ENCODE measurements around the gene PLA2G4A. TPM values are rescaled to one million over a fixed set of nuclear protein-coding genes. Genes with fewer than 3 reads are reported as not detected.

PLA2G4A gene
- polyA plus RNA-seq, 1 of the 3 experiments (the other 2 are of a cell fraction) = 0.26 TPM

- no peaks in the 10 kb centered on the region for H3K36me3 ChIP-seq (replicated peaks in 1 of 2; ENCODE audit: control insufficient read depth in 1 of 2, insufficient read depth in 2 of 2, low read length in 1 of 2)
- H4K20me1 ChIP-seq (ENCODE audit: insufficient read depth) = no peaks in the 10 kb centered on the region
- ChIA-PET CTCF (no interaction called here), POLR2A (no interaction called here)
- H3K4me3 ChIP-seq (ENCODE audit: low read depth in 2 of 2, low read length in 1 of 2) = no peak overlapping the region
- no peaks in the 10 kb centered on the region for H3K27me3 ChIP-seq (ENCODE audit: insufficient read depth)
- no peaks in the 10 kb centered on the region for H3K79me2 ChIP-seq (ENCODE audit: insufficient read depth)
- H3K27ac ChIP-seq (ENCODE audit: low read depth in 2 of 2, low read length in 1 of 2) = no peak overlapping the region
- TF ChIP-seq NRF1 (IDR thresholded peaks at IDR 0.05; ENCODE audit: low read depth, low read length) (no peak), MAX (IDR thresholded peaks at IDR 0.05; ENCODE audit: low read depth) (no peak), YY1 (IDR thresholded peaks at IDR 0.05; ENCODE audit: low read depth) (no peak), MEF2A (IDR thresholded peaks at IDR 0.05; ENCODE audit: borderline replicate concordance, low read depth) (no peak), MXI1 (IDR thresholded peaks at IDR 0.05; ENCODE audit: low read depth, low read length) (no peak), REST (IDR thresholded peaks at IDR 0.05; ENCODE audit: low read depth, low read length) (no peak)
- no peak overlapping the region for H3K9ac ChIP-seq
- no peaks in the 10 kb centered on the region for H3K4me1 ChIP-seq (ENCODE audit: control insufficient read depth in 1 of 2, insufficient read depth in 2 of 2, low read depth in 1 of 2, low read length in 1 of 2)
- H3K4me2 ChIP-seq = no peak overlapping the region
- H3F3A ChIP-seq (replicated peaks; ENCODE audit: insufficient read depth) = no peaks in the 10 kb centered on the region
- no peak for DNase-seq
- H3K9me2 ChIP-seq = no peaks in the 10 kb centered on the region
- no peaks in the 10 kb centered on the region; the same call in 1 of the 2 replicates for H3K9me3 ChIP-seq
- H2AFZ ChIP-seq (ENCODE audit: low read depth) = no peak overlapping the region
Measured at GRCh38 chr1:187018291-187018690, 189.5 kb downstream of the PLA2G4A start.

GRCh38 chr1:187027253-187027652, 198.5 kb downstream of the PLA2G4A start:
- Histone ChIP-seq H3K9ac (no peak overlapping the region), H3K9me2 (no peaks in the 10 kb centered on the region), H3K36me3 (replicated peaks in 1 of 2; ENCODE audit: control insufficient read depth in 1 of 2, insufficient read depth in 2 of 2, low read length in 1 of 2) (no peaks in the 10 kb centered on the region), H3F3A (replicated peaks; ENCODE audit: insufficient read depth) (no peaks in the 10 kb centered on the region), H3K27me3 (ENCODE audit: insufficient read depth) (no peaks in the 10 kb centered on the region), H3K27ac (ENCODE audit: low read depth in 2 of 2, low read length in 1 of 2) (no peak overlapping the region), H3K4me1 (ENCODE audit: control insufficient read depth in 1 of 2, insufficient read depth in 2 of 2, low read depth in 1 of 2, low read length in 1 of 2) (no peaks in the 10 kb centered on the region), H3K79me2 (ENCODE audit: insufficient read depth) (no peaks in the 10 kb centered on the region), H3K4me3 (ENCODE audit: low read depth in 2 of 2, low read length in 1 of 2) (no peak overlapping the region), H3K4me2 (no peak overlapping the region), H4K20me1 (ENCODE audit: insufficient read depth) (no peaks in the 10 kb centered on the region), H2AFZ (ENCODE audit: low read depth) (no peak overlapping the region), H3K9me3 (no peaks in the 10 kb centered on the region)
- 25% methylated on average over 1 of the region's 1 CpG for WGBS (ENCODE audit: low lambda C conversion rate)
- ChIA-PET CTCF (no interaction called here), POLR2A (no interaction called here)
- no peak for TF ChIP-seq EP300 (IDR thresholded peaks at IDR 0.05; ENCODE audit: borderline replicate concordance in 1 of 2, low read depth in 1 of 2, low read length in 1 of 2)
- no peak for TF ChIP-seq POLR2AphosphoS5 (IDR thresholded peaks at IDR 0.05; ENCODE audit: low read depth, low read length)
- TF ChIP-seq FOXM1 (IDR thresholded peaks at IDR 0.05; ENCODE audit: low read depth) = no peak
- no peak for TF ChIP-seq TEAD4 (IDR thresholded peaks at IDR 0.05; ENCODE audit: borderline replicate concordance, insufficient read depth)
- no peak for TF ChIP-seq TAF1 (IDR thresholded peaks at IDR 0.05; ENCODE audit: borderline replicate concordance, low read depth, low read length)
- no peak for TF ChIP-seq YY1 (IDR thresholded peaks at IDR 0.05; ENCODE audit: low read depth)
- no peak for TF ChIP-seq ELF1 (IDR thresholded peaks at IDR 0.05)
- no peak for TF ChIP-seq CHD2 (IDR thresholded peaks at IDR 0.05; ENCODE audit: low read length, partially characterized antibody)
- TF ChIP-seq SIN3A (IDR thresholded peaks at IDR 0.05; ENCODE audit: borderline replicate concordance, low read depth, low read length) = no peak
- no peak for TF ChIP-seq GATA2 (CRISPR knock-in tag; IDR thresholded peaks at IDR 0.05)
- TF ChIP-seq MXI1 (IDR thresholded peaks at IDR 0.05; ENCODE audit: low read depth, low read length) = no peak
- TF ChIP-seq EZH2phosphoT487 (IDR thresholded peaks at IDR 0.05; ENCODE audit: borderline replicate concordance, low read depth) = no peak
- no peak for TF ChIP-seq RCOR1 (IDR thresholded peaks at IDR 0.05; ENCODE audit: low read length)
- TF ChIP-seq IRF3 (IDR thresholded peaks at IDR 0.05; ENCODE audit: low read depth, low read length) = no peak
- no peak for DNase-seq
